ENCODE results near the gene ITGAD. TPM values are rescaled to one million over a fixed set of nuclear protein-coding genes. Genes with fewer than 3 reads are reported as not detected.
"Not testable (repeated sequence)": the region's sequence is repeated elsewhere in the genome, so short reads cannot be mapped to it uniquely, and the experiment has no call there.

The ITGAD gene
- total RNA-seq, 1 donor from 2014 or later, result not detected

GRCh38 chr16:31429796-31430195 lies 36.7 kb downstream of the ITGAD start:
- Histone ChIP-seq H3K27me3 (ENCODE audit: control insufficient read depth, insufficient read depth, low read length) (peaks cover 12% of the 10 kb centered on the region), H3K36me3 (ENCODE audit: control insufficient read depth, insufficient read depth, low read length) (no peaks in the 10 kb centered on the region), H3K4me3 (ENCODE audit: low read depth, low read length) (no peak overlapping the region)
- no peak for DNase-seq (ENCODE audit: low read depth)
- no peak for TF ChIP-seq CTCF (IDR thresholded peaks at IDR 0.05; ENCODE audit: insufficient read depth, low read length, poor library complexity, severe bottlenecking)

GRCh38 chr16:31430380-31431052 lies 37.4 kb downstream of the ITGAD start:
- Histone ChIP-seq H3K4me3 (ENCODE audit: low read depth, low read length) (no peak overlapping the region), H3K36me3 (ENCODE audit: control insufficient read depth, insufficient read depth, low read length) (no peaks in the 10 kb centered on the region), H3K27me3 (ENCODE audit: control insufficient read depth, insufficient read depth, low read length) (peaks cover 12% of the 10 kb centered on the region)
- no peak for DNase-seq (ENCODE audit: low read depth)
- TF ChIP-seq CTCF (IDR thresholded peaks at IDR 0.05; ENCODE audit: insufficient read depth, low read length, poor library complexity, severe bottlenecking), result no peak

GRCh38 chr16:31435341-31436220 lies 42.4 kb downstream of the ITGAD start:
- Histone ChIP-seq H3K36me3 (ENCODE audit: control insufficient read depth, insufficient read depth, low read length) (no peaks in the 10 kb centered on the region), H3K4me3 (ENCODE audit: low read depth, low read length) (no peak overlapping the region), H3K27me3 (ENCODE audit: control insufficient read depth, insufficient read depth, low read length) (no peaks in the 10 kb centered on the region)
- TF ChIP-seq CTCF (IDR thresholded peaks at IDR 0.05; ENCODE audit: insufficient read depth, low read length, poor library complexity, severe bottlenecking), result no peak
- DNase-seq (ENCODE audit: low read depth), result no peak

- Histone ChIP-seq H3K4me3 (ENCODE audit: low read depth, low read length) (no peak overlapping the region), H3K36me3 (ENCODE audit: control insufficient read depth, insufficient read depth, low read length) (no peaks in the 10 kb centered on the region), H3K27me3 (ENCODE audit: control insufficient read depth, insufficient read depth, low read length) (no peaks in the 10 kb centered on the region)
- DNase-seq (ENCODE audit: low read depth), result no peak
- no peak for TF ChIP-seq CTCF (IDR thresholded peaks at IDR 0.05; ENCODE audit: insufficient read depth, low read length, poor library complexity, severe bottlenecking)
These were observed 43.3 kb downstream of the ITGAD start for GRCh38 chr16:31436221-31437045.

- TF ChIP-seq CTCF (IDR thresholded peaks at IDR 0.05; ENCODE audit: insufficient read depth, low read length, poor library complexity, severe bottlenecking), result no peak
- H3K27me3 ChIP-seq (ENCODE audit: control insufficient read depth, insufficient read depth, low read length), result peaks cover 4% of the 10 kb centered on the region
- no peak for DNase-seq (ENCODE audit: low read depth)
- no peak overlapping the region for H3K4me3 ChIP-seq (ENCODE audit: low read depth, low read length)
- no peaks in the 10 kb centered on the region for H3K36me3 ChIP-seq (ENCODE audit: control insufficient read depth, insufficient read depth, low read length)
These were observed 45.3 kb downstream of the ITGAD start for GRCh38 chr16:31438414-31438813.

GRCh38 chr16:31439023-31439422 lies 45.9 kb downstream of the ITGAD start:
- DNase-seq (ENCODE audit: low read depth); H3K27me3 ChIP-seq (ENCODE audit: control insufficient read depth, insufficient read depth, low read length); H3K36me3 ChIP-seq (ENCODE audit: control insufficient read depth, insufficient read depth, low read length); H3K4me3 ChIP-seq (ENCODE audit: low read depth, low read length): not testable (repeated sequence)
